OCI-LY1 (cell line): Measurements from ENCODE around the gene ZYX.

Experiments used
- EZH2 ChIP-seq: fragments of 200-600 bp; sonication (generic), shearing (Covaris generic); IDR thresholded peaks from 2 replicates; pipeline ENCODE4 v1.8.0; 2017; ENCODE audit warnings: borderline replicate concordance, mixed run types, mild to moderate bottlenecking, antibody characterized with exemption, low read length, moderate library complexity, mixed read lengths
- TF ChIP-seq, protein P1 (sequence below): fragments of 200-600 bp; sonication (generic), shearing (Covaris generic); IDR thresholded peaks from 2 replicates; pipeline ENCODE4 v1.5.1; 2017; ENCODE audit warnings: mild to moderate bottlenecking, antibody characterized with exemption, low read length, moderate library complexity, mixed read lengths

GRCh38 chr7:143351574-143351973 is 29.6 kb upstream of the ZYX start:
- no peak for TF ChIP-seq EZH2
- TF ChIP-seq, protein P1, sequence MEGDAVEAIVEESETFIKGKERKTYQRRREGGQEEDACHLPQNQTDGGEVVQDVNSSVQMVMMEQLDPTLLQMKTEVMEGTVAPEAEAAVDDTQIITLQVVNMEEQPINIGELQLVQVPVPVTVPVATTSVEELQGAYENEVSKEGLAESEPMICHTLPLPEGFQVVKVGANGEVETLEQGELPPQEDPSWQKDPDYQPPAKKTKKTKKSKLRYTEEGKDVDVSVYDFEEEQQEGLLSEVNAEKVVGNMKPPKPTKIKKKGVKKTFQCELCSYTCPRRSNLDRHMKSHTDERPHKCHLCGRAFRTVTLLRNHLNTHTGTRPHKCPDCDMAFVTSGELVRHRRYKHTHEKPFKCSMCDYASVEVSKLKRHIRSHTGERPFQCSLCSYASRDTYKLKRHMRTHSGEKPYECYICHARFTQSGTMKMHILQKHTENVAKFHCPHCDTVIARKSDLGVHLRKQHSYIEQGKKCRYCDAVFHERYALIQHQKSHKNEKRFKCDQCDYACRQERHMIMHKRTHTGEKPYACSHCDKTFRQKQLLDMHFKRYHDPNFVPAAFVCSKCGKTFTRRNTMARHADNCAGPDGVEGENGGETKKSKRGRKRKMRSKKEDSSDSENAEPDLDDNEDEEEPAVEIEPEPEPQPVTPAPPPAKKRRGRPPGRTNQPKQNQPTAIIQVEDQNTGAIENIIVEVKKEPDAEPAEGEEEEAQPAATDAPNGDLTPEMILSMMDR, result no peak
